ENCODE data around the gene SELENOV.
A peak's percentile ranks its signal among the peaks of the same experiment; 100 is the strongest.

SELENOV gene

GRCh38 chr19:39532233-39533002 lies 17.5 kb downstream of the SELENOV start, which contains the start of gene EID2B (continued):
- TF ChIP-seq KLF17 (tag by site-specific recombination; IDR thresholded peaks at IDR 0.05), result no peak; the same call in 1 of the 2 replicates
- TF ChIP-seq ZNF76 (tag by site-specific recombination; IDR thresholded peaks at IDR 0.05; ENCODE audit: borderline replicate concordance, low read depth), result peak; percentile 70; the same call in 1 of the 2 replicates
- no peak for TF ChIP-seq ZNF433 (tag by site-specific recombination; IDR thresholded peaks at IDR 0.05; ENCODE audit: low read depth)
- TF ChIP-seq BCL6B (tag by site-specific recombination; IDR thresholded peaks at IDR 0.05), result peak; percentile 95
- TF ChIP-seq ZSCAN18 (tag by site-specific recombination; IDR thresholded peaks at IDR 0.05), result no peak
- TF ChIP-seq ZNF510 (tag by site-specific recombination; IDR thresholded peaks at IDR 0.05; ENCODE audit: insufficient replicate concordance), result no peak
- TF ChIP-seq ZNF274 (IDR thresholded peaks at IDR 0.05; ENCODE audit: low read length), result no peak
- TF ChIP-seq ZNF274 (tag by site-specific recombination; IDR thresholded peaks at IDR 0.05; ENCODE audit: borderline replicate concordance), result no peak
- no peak for TF ChIP-seq ZNF701 (tag by site-specific recombination; IDR thresholded peaks at IDR 0.05)
- no peak for TF ChIP-seq ZNF211 (tag by site-specific recombination; IDR thresholded peaks at IDR 0.05; ENCODE audit: low read depth)
- no peak for TF ChIP-seq ZNF311 (tag by site-specific recombination; IDR thresholded peaks at IDR 0.05; ENCODE audit: borderline replicate concordance)
- no peak for TF ChIP-seq ZNF548 (tag by site-specific recombination; IDR thresholded peaks at IDR 0.05)
- TF ChIP-seq ZBTB20 (tag by site-specific recombination; IDR thresholded peaks at IDR 0.05), result peak; percentile 99
- TF ChIP-seq OVOL3 (tag by site-specific recombination; IDR thresholded peaks at IDR 0.05), result peak; percentile 99
- no peak for TF ChIP-seq ZNF639 (tag by site-specific recombination; IDR thresholded peaks at IDR 0.05)
- no peak for TF ChIP-seq ZNF184 (tag by site-specific recombination; IDR thresholded peaks at IDR 0.05)
- peak; percentile 98 for TF ChIP-seq GLIS2 (tag by site-specific recombination; IDR thresholded peaks at IDR 0.05)
- TF ChIP-seq ZNF223 (tag by site-specific recombination; IDR thresholded peaks at IDR 0.05), result 0 out of 2 replicates have a peak, but pooled peaks have one; percentile 16
- no peak for TF ChIP-seq ZFP3 (tag by site-specific recombination; IDR thresholded peaks at IDR 0.05; ENCODE audit: low read depth)
- no peak for TF ChIP-seq ZNF544 (tag by site-specific recombination; IDR thresholded peaks at IDR 0.05)
- TF ChIP-seq ZNF830 (tag by site-specific recombination; IDR thresholded peaks at IDR 0.05; ENCODE audit: low read depth), result no peak
- peak; percentile 96 for TF ChIP-seq ZNF121 (tag by site-specific recombination; IDR thresholded peaks at IDR 0.05)
- peak; percentile 51 for TF ChIP-seq IKZF3 (tag by site-specific recombination; IDR thresholded peaks at IDR 0.05)
- peak; percentile 51 for TF ChIP-seq ZNF394 (tag by site-specific recombination; IDR thresholded peaks at IDR 0.05; ENCODE audit: borderline replicate concordance)
- TF ChIP-seq PATZ1 (tag by site-specific recombination; IDR thresholded peaks at IDR 0.05), result peak; percentile 42
- no peak for TF ChIP-seq MYNN (tag by site-specific recombination; IDR thresholded peaks at IDR 0.05; ENCODE audit: borderline replicate concordance)
- peak; percentile 49; the same call in 1 of the 2 replicates for TF ChIP-seq ZNF843 (tag by site-specific recombination; IDR thresholded peaks at IDR 0.05)
